ENCODE data around the gene STEEP1. TPM values are rescaled to one million over a fixed set of nuclear protein-coding genes. Genes with fewer than 3 reads are reported as not detected.
"Not testable (repeated sequence)": the region's sequence is repeated elsewhere in the genome, so short reads cannot be mapped to it uniquely, and the experiment has no call there.

Gene STEEP1
- total RNA-seq, 1 donor from 2014 or later = 25.9 TPM

DNA sequence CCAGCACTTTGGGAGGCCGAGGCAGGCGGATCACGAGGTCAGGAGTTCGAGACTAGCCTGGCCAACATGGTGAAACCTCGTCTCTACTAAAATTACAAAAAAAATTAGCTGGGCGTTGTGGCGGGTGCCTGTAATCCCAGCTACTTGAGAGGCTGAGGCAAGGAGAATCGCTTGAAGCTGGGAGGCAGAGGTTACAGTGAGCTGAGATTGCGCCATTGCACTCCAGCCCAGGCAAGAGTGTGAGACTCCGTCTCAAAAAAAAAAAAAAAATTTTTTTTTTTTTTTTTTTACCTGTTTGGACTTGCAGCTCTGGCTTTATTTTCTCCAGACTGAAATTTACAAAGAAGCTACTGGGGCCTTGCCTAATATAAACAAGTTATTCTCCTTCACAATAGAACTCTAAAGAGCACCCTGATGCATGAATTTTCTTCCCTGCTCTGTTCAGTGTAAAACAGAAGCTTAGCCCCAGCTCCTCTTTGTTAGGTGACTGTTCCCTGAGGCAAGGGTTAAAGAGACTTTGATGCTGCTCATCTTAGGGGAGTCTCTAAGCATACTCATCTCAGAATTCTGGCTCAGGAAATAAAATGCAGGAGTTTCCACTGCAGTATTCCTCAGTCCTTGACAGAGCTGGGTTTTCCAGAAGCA is 71.2 kb downstream of the STEEP1 start:
- intact Hi-C loops (cut with micrococcal nuclease) = loop anchor here (10.0 kb wide), 1 partner anchor 641 kb away; no protein-coding TSS in a partner anchor
- DNase-seq (ENCODE audit: low spot score); H3K4me3 Mint-ChIP-seq; H3K36me3 Mint-ChIP-seq (ENCODE audit: low read depth); H3K4me1 Mint-ChIP-seq (ENCODE audit: low read depth); H3K27ac Mint-ChIP-seq; H3K9me3 Mint-ChIP-seq; H3K27me3 Mint-ChIP-seq (ENCODE audit: insufficient read depth): not testable (repeated sequence)

- intact Hi-C loops (cut with micrococcal nuclease) = loop anchor here (10.0 kb wide), 1 partner anchor 642 kb away; no protein-coding TSS in a partner anchor
- no peaks in the 10 kb centered on the region for H3K9me3 Mint-ChIP-seq
- no peak overlapping the region for H3K4me3 Mint-ChIP-seq
- no peak for DNase-seq (ENCODE audit: low spot score)
- no peaks in the 10 kb centered on the region for H3K27me3 Mint-ChIP-seq (ENCODE audit: insufficient read depth)
- no peaks in the 10 kb centered on the region for H3K4me1 Mint-ChIP-seq (ENCODE audit: low read depth)
- no peaks in the 10 kb centered on the region for H3K36me3 Mint-ChIP-seq (ENCODE audit: low read depth)
- no peak overlapping the region for H3K27ac Mint-ChIP-seq
Measured at GRCh38 chrX:119492463-119492862, 72.7 kb downstream of the STEEP1 start.

- intact Hi-C loops (cut with micrococcal nuclease) = loop anchor here (10.0 kb wide), 1 partner anchor 645 kb away; no protein-coding TSS in a partner anchor
- H3K4me3 Mint-ChIP-seq = no peak overlapping the region
- H3K36me3 Mint-ChIP-seq (ENCODE audit: low read depth) = no peaks in the 10 kb centered on the region
- no peak overlapping the region for H3K27ac Mint-ChIP-seq
- no peak for DNase-seq (ENCODE audit: low spot score)
- no peaks in the 10 kb centered on the region for H3K9me3 Mint-ChIP-seq
- H3K27me3 Mint-ChIP-seq (ENCODE audit: insufficient read depth) = no peaks in the 10 kb centered on the region
- H3K4me1 Mint-ChIP-seq (ENCODE audit: low read depth) = no peaks in the 10 kb centered on the region
Measured at GRCh38 chrX:119489212-119490074, 75.8 kb downstream of the STEEP1 start.

- H3K4me3 Mint-ChIP-seq = no peak overlapping the region
Measured at GRCh38 chrX:119488749-119489148, 76.5 kb downstream of the STEEP1 start.

More at GRCh38 chrX:119488749-119489148, 76.5 kb downstream of the STEEP1 start:
- Mint-ChIP-seq H3K4me1 (ENCODE audit: low read depth) (no peaks in the 10 kb centered on the region), H3K27ac (no peak overlapping the region), H3K9me3 (no peaks in the 10 kb centered on the region), H3K27me3 (ENCODE audit: insufficient read depth) (no peaks in the 10 kb centered on the region), H3K36me3 (ENCODE audit: low read depth) (no peaks in the 10 kb centered on the region)
- DNase-seq (ENCODE audit: low spot score) = peak; percentile 6
- intact Hi-C loops (cut with micrococcal nuclease) = no loop called here

Other genes starting within 250 kb of the STEEP1 start
- gene SLC25A43, start 166.1 kb downstream of the STEEP1 start, total RNA-seq = 9.8 and 12.6 TPM in 2 replicates
- gene SLC25A5, start 97.0 kb downstream of the STEEP1 start, total RNA-seq = 471 and 477 TPM in 2 replicates
- 60.1 and 61.3 TPM in 2 replicates for gene UBE2A, start 9.2 kb upstream of the STEEP1 start, total RNA-seq
- gene NKRF, start 41.0 kb upstream of the STEEP1 start, total RNA-seq = 26.8 and 29.0 TPM in 2 replicates
- 159 and 172 TPM in 2 replicates for gene SEPTIN6, start 127.8 kb upstream of the STEEP1 start, total RNA-seq
- gene SOWAHD, start 193.2 kb upstream of the STEEP1 start, total RNA-seq = 0.21 and 0.34 TPM in 2 replicates
- gene RPL39, start 226.2 kb upstream of the STEEP1 start, total RNA-seq = 1,853 and 1,912 TPM in 2 replicates